Stimulated activated CD4-positive, alpha-beta T cell treated with anti-CD3 and anti-CD28 coated beads, Interleukin-1b, Interleukin-23, amount 100 ng/mL, for 1 hour (primary cell): ENCODE results near the gene GALNT5.
"Not testable (repeated sequence)": the region's sequence is repeated elsewhere in the genome, so short reads cannot be mapped to it uniquely, and the experiment has no call there.

ENCODE experiments used
- DNase-seq, 2 donors: peaks; one replicate each; pipeline ENCODE4 v3.0.0-alpha.2; 2020; ENCODE audit warnings: low read depth in 2 of 2

GALNT5 gene

GRCh38 chr2:157326698-157327097 lies 69.2 kb downstream of the GALNT5 start:
- DNase-seq, result no peak

DNA sequence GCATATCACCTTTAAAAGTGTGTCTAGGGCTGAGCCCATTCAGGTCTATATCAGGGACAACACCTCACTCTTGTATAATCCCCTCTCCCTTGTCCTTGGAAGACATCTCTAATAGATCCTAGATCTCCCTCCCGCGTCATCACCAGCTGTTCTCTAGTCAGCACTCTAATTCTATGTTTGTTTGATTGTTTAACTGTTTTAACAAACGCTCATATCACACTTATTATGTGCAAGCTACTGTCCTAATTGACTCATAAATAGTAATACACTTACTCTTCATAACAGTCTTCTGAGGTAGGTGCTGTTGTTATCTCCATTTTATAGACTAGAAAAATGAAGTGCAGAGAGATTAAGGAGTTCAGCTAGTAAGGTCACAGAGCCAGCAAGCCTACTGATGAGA lies 69.7 kb downstream of the GALNT5 start:
- no peak for DNase-seq

DNA sequence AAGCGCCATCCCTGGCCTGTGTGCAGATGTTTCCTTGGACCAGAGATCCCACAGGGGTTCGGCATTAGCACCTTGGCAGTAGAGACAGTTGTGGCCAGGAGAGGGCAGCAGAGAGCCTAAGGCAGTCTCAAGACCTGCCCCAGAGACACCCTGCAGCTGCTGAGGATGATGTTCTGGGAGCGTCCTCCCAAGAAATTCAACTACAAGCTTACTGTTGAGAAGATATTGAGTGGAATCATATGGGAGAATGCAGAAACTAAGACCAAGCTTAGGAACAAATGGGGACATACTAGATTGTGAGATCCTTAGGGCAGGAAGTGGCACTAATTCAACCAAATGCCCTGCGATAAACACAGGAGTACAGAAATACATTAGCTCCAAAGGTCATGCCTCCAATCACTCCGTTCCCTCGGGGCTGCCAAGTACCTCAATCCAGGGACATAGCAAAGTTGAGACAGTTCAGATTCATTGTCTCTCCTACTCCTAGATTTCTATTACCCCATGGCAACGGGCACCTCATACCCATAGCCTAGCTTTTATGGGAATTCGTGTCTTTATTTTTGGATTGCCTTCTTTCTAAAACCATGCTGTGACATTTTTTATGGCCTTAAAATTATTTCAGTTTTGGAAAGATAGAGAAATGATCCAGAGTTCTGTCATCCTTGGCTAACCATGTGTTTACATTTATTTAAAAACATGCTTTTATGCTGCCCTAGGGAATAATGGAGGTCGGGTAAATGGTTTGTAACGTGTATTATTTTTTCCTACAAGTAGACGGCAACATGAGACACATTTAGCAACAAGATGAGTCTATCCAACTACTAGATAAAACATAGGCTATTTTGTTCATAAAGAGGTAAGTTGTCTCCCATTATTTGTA lies 70.4 kb downstream of the GALNT5 start:
- peak; percentile 74 to 81 for DNase-seq

DNA sequence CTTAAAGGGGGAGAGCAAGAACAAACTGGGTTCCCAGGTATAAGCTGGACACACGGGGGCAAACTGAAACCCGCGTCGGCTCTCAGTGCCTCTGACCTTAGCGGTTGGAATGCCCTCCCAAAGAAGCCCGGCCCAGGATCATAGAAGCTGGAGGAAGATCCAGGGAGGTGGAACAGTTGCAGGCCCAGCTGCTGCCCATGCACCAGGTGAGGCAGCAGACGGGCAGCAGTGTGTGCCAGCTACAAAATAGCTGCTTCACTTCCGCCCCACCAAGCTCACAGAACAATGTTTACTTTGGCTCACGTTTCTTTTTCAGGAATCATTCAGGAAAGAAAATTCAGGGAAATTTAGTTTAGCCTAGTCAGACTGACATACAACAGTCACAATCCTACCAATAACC lies 72.0 kb downstream of the GALNT5 start:
- no peak for DNase-seq

DNA sequence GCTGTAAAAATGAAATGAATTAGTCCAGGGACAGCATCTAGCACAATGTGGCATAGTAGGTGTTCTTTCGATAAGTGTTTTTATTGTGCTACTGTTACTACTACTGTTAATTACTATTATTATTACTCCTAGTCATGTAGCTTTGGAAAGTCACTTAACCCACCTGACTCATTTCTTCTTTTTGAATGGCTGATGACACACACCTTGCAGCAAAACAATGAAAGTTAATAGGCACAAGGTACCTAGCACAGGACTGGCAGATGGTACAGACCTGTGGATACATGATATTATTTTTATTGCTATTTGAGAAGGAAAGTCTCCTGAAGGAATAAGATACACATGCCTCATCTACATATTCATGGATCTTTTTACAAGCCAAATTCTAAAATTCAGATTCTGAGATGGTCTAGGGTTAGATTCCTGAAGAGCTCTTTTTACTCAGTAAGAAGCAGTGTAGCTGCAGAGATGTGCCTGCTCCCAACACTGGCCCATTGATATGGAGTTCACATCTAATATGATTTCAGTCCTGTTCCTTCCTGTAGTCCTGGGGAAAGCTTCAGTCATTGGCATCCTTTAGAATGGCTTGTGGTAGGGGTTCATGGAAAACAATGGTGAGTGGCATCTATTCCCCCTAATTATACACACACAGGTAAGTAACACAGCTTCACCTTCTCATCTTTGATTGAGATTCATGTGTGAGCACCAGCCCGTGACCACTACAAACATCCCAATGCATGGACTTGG lies 76.0 kb downstream of the GALNT5 start:
- DNase-seq, result no peak

DNA sequence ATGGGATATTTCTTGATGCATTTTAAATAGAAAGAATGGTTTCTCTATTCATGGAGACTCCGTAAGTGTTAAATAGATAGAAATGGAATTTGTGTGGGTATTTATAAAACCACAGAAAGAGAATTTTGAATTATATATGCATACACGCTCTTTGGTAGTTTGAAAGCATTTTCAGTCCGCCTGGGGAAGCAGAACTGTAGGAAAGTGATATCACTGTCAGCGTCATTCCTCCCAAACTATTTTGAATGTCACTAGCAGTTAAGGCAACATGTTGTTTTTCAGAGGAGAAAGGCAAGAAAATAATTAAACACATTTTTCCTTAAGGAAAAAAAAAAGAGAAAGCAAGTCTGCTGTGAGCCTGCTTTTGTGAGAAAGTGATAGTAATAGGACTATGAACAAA lies 76.8 kb downstream of the GALNT5 start:
- no peak for DNase-seq

- no peak for DNase-seq
Measured at GRCh38 chr2:157334797-157335196, 77.3 kb downstream of the GALNT5 start.

DNA sequence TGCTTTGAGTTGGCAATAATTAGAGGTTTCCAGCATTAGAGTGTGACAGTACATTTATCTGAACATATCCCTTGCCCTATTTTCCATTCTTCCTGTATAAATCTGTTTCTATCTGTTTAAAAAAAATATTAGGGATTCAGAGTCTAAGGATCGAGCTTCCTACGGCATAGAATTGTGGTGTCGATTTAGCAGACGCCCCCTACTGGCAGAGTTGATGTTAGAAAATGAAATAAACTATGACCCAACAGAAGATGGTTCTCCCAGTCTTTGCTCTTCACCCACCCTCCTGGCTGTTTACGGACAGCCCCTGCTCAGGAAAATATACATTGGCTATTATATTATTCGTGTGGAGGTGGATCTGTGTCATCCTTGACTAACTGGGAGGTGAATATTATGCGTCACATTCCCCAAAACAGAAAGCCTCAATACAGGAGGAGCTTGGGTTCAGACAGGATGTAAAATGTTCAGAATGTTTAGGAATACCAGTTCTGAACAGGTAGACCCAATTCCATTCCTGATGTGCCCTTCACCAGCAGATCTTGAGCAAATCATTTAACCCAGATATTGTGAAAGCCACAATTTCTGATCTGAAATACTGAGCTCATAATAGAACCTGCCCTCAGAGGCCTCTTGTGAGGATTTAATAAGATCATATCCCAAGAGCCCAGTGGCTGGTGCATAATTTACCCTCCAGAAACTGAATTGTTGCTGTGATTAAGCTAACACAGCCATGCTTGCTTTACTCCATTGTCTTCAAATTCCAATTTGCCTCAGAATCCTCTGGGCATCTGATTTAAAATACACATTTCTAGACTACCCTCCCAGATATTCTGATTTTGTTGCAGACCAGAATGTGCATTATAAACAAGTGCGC lies 78.9 kb downstream of the GALNT5 start:
- DNase-seq, result no peak

GRCh38 chr2:157337978-157338377 lies 80.5 kb downstream of the GALNT5 start:
- no peak for DNase-seq

DNA sequence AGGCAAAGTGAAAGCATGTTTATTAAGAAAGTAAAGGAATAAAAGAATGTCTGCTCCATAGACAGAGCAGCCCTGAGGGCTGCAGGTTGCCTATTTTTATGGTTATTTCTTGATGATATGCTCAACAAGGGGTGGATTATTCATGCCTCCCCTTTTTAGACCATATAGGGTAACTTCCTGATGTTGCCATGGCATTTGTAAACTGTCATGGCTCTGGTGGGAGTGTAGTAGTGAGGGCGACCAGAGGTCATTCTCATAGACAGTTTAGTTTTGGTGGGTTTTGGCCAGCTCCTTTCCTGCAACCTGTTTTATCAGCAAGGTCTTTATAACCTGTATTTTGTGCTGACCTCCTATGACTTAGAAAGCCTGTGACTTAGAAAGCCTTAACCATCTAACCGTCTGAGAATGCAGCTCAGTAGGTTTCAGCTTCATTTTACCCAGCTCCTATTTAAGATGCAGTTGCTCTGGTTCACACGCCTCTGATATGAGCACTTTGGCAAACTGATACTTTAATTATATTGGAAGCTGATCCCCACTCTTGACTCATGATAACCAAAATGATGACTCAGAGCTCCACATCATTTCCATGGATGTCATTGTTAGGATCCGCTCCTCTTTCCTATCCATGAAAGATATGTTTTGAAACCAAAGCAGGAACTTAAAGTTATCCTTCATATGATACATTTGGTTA lies 82.6 kb downstream of the GALNT5 start:
- no peak for DNase-seq

GRCh38 chr2:157341381-157341780 lies 83.9 kb downstream of the GALNT5 start:
- DNase-seq, result not testable (repeated sequence)

- no peak for DNase-seq
Measured at GRCh38 chr2:157345647-157346389, 88.3 kb downstream of the GALNT5 start.

DNA sequence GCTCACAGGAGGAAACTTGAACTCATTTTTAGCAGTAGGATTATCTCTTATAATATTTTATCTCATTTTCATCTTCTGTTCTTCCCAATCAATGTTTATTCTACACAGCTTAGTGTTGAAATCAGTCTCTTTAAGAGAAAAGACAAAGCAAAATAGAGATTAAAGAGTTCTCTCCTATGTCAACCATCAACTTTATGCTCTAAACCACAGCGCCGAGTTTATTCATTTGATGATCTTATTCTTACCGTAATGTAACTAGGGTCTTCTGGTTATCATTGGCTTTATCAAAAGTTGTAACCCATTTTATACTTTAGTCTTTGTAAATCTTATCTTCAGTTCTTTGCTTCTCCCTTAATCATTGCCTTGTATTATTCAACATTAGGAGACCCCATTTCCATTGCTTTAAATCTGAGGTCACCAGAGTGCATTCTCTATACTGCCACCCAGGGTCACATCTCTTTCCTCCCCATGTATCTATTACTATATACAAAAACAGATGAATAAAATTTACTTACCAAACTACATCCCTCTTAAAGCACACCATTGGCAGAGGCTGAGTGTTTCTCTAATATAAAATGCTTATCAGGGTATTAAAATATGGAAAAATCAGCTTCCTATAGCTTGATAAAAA lies 90.9 kb downstream of the GALNT5 start:
- no peak for DNase-seq

DNA sequence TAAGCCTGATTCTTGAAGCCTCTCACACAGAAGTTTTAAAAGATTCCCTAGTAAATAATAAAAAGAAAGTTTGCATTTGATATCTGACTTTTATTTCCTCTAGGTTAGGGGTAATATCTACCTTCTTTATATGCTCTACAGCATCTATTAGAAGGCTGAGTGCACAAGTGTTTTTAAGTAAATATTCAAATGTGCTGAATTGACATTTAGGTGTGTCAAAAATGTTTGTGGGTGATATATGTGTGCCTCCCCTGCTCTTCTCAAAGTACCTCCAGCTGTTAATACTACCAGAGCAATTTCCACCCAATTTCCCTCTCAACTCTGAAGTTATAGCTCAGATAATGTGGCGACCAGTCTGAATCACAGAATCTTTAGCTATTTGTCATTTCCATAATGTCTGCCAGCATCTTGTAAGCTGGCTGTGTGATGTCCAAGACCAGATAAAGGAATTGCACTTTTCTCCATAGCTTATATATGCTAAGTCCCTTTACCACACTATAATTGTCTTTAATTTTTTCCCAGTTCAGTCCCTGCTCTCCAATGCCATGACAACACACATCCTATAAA lies 92.5 kb downstream of the GALNT5 start:
- DNase-seq, result no peak

DNA sequence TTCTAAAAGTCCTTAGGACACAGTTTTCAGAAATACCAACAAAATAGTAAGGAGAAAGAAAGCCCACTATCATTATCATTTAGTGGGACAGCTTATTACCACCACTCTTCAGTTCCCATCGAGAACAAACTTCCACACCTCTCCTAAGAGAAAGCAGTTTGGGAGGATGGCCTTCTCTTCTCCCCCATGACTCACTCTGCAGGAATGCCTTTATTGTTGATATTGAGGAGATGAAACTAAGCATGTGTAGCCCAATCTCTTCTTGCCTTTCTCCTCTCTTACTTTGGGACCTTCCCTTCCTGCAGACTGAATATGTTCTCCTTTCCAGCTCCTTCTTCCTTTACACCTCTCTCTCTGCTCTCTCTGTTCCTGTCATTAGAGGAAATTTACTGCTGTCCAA lies 98.1 kb downstream of the GALNT5 start:
- no peak for DNase-seq

- no peak for DNase-seq
Measured at GRCh38 chr2:157359628-157360027, 102.1 kb downstream of the GALNT5 start.

GRCh38 chr2:157361526-157361925 lies 104.0 kb downstream of the GALNT5 start:
- DNase-seq, result no peak

DNA sequence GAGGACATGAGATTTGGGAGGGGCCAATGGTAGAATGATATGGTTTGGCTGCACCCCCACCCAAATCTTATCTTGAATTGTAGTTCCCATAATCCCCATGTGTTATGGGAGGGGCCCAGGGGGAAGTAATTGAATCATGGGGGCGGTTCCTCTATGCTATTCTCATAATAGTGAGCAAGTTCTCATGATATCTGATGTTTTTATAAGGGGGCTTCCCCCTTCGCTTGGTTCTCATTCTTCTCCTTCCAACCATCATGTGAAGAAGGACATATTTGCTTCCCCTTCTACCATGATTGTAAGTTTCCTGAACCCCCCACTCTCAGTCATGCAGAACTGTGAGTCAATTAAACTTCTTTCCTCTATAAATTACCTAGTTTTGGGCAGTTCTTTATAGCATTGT lies 105.1 kb downstream of the GALNT5 start:
- no peak for DNase-seq

- no peak for DNase-seq
Measured at GRCh38 chr2:157363612-157364101, 106.2 kb downstream of the GALNT5 start.
